ENCODE data around the gene RASA3. TPM values are rescaled to one million over a fixed set of nuclear protein-coding genes. Genes with fewer than 3 reads are reported as not detected.

RASA3 gene
- total and polyA plus RNA-seq, 9 of the 15 experiments (the other 6 are each of a cell fraction or from before 2014, with no cell fraction given): 0.72 to 25.3 (median 14.4) TPM

GRCh38 chr13:113948034-113948742 lies 184.2 kb downstream of the RASA3 start (continued):
- TF ChIP-seq ZBTB43 (CRISPR knock-in tag; IDR thresholded peaks at IDR 0.05) (no peak), NFE2L1 (tag; IDR thresholded peaks at IDR 0.05; ENCODE audit: borderline replicate concordance, low read depth) (0 out of 2 replicates have a peak, but pooled peaks have one; percentile 15), ESRRA (IDR thresholded peaks at IDR 0.05; ENCODE audit: borderline replicate concordance, low read depth) (no peak), POLR3G (IDR thresholded peaks at IDR 0.05; ENCODE audit: extremely low read depth, insufficient read length, insufficient replicate concordance) (no peak), CBFA2T2 (conservative IDR thresholded peaks at IDR 0.05) (no peak), ARHGAP35 (IDR thresholded peaks at IDR 0.05; ENCODE audit: partially characterized antibody) (no peak), NBN (IDR thresholded peaks at IDR 0.05; ENCODE audit: low read depth) (no peak), MEIS2 (IDR thresholded peaks at IDR 0.05; ENCODE audit: partially characterized antibody) (no peak), MAFG (tag; conservative IDR thresholded peaks at IDR 0.05) (peak; percentile 79), ATF2 (CRISPR knock-in tag; IDR thresholded peaks at IDR 0.05) (no peak), MYNN (IDR thresholded peaks at IDR 0.05) (no peak), MYNN (CRISPR knock-in tag; IDR thresholded peaks at IDR 0.05) (no peak), ZSCAN29 (IDR thresholded peaks at IDR 0.05) (no peak), RB1 (IDR thresholded peaks at IDR 0.05; ENCODE audit: low read depth) (no peak)

All from K562 (cell line).